ENCODE measurements around the gene DHH. TPM values are rescaled to one million over a fixed set of nuclear protein-coding genes. Genes with fewer than 3 reads are reported as not detected.

DHH gene
- total and polyA plus RNA-seq, 9 of the 15 experiments (the other 6 are each of a cell fraction or from before 2014, with no cell fraction given), result 0.07 to 2.6 (median 0.54) TPM

GRCh38 chr12:49069507-49070346 is 24.9 kb downstream of the DHH start, which contains the start of gene RHEBL1 (continued):
- TF ChIP-seq, protein P1, sequence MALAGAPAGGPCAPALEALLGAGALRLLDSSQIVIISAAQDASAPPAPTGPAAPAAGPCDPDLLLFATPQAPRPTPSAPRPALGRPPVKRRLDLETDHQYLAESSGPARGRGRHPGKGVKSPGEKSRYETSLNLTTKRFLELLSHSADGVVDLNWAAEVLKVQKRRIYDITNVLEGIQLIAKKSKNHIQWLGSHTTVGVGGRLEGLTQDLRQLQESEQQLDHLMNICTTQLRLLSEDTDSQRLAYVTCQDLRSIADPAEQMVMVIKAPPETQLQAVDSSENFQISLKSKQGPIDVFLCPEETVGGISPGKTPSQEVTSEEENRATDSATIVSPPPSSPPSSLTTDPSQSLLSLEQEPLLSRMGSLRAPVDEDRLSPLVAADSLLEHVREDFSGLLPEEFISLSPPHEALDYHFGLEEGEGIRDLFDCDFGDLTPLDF (CRISPR knock-in tag; IDR thresholded peaks at IDR 0.05), result no peak
- TF ChIP-seq GABPB1 (CRISPR knock-in tag; IDR thresholded peaks at IDR 0.05) (peak; percentile 43; the same call in 1 of the 2 replicates), CBX5 (IDR thresholded peaks at IDR 0.05; ENCODE audit: borderline replicate concordance, low read depth) (no peak), PCBP2 (IDR thresholded peaks at IDR 0.05; ENCODE audit: low read depth, low read length, poor library complexity, severe bottlenecking) (no peak), ZNF121 (CRISPR knock-in tag; conservative IDR thresholded peaks at IDR 0.05) (no peak), PTTG1 (tag; IDR thresholded peaks at IDR 0.05; ENCODE audit: low read depth) (no peak), ZFPM2 (CRISPR knock-in tag; IDR thresholded peaks at IDR 0.05) (no peak), ZNF212 (CRISPR knock-in tag; IDR thresholded peaks at IDR 0.05) (no peak), SRSF1 (IDR thresholded peaks at IDR 0.05; ENCODE audit: low read depth, low read length) (no peak), TGIF2 (CRISPR knock-in tag; IDR thresholded peaks at IDR 0.05) (no peak), CEBPZ (IDR thresholded peaks at IDR 0.05; ENCODE audit: borderline replicate concordance, low read depth, low read length) (no peak)
- TF ChIP-seq, protein P2, sequence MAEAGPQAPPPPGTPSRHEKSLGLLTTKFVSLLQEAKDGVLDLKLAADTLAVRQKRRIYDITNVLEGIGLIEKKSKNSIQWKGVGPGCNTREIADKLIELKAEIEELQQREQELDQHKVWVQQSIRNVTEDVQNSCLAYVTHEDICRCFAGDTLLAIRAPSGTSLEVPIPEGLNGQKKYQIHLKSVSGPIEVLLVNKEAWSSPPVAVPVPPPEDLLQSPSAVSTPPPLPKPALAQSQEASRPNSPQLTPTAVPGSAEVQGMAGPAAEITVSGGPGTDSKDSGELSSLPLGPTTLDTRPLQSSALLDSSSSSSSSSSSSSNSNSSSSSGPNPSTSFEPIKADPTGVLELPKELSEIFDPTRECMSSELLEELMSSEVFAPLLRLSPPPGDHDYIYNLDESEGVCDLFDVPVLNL (CRISPR knock-in tag; IDR thresholded peaks at IDR 0.05; ENCODE audit: low read depth), result no peak
- TF ChIP-seq, protein P3, sequence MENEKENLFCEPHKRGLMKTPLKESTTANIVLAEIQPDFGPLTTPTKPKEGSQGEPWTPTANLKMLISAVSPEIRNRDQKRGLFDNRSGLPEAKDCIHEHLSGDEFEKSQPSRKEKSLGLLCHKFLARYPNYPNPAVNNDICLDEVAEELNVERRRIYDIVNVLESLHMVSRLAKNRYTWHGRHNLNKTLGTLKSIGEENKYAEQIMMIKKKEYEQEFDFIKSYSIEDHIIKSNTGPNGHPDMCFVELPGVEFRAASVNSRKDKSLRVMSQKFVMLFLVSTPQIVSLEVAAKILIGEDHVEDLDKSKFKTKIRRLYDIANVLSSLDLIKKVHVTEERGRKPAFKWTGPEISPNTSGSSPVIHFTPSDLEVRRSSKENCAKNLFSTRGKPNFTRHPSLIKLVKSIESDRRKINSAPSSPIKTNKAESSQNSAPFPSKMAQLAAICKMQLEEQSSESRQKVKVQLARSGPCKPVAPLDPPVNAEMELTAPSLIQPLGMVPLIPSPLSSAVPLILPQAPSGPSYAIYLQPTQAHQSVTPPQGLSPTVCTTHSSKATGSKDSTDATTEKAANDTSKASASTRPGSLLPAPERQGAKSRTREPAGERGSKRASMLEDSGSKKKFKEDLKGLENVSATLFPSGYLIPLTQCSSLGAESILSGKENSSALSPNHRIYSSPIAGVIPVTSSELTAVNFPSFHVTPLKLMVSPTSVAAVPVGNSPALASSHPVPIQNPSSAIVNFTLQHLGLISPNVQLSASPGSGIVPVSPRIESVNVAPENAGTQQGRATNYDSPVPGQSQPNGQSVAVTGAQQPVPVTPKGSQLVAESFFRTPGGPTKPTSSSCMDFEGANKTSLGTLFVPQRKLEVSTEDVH (IDR thresholded peaks at IDR 0.05; ENCODE audit: low read depth, partially characterized antibody), result peak; percentile 32
